ENCODE measurements around the gene NMBR. TPM values are rescaled to one million over a fixed set of nuclear protein-coding genes. Genes with fewer than 3 reads are reported as not detected.
A peak's percentile ranks its signal among the peaks of the same experiment; 100 is the strongest.

The NMBR gene
- total RNA-seq, result 0.35 TPM in 1 of 2 replicates, not detected in the other
- long read RNA-seq, partial matches to known transcripts, result 1 of 2 reads
- long read RNA-seq, other reads (novel, unspliced or antisense), result 1 of 2 reads

DNA sequence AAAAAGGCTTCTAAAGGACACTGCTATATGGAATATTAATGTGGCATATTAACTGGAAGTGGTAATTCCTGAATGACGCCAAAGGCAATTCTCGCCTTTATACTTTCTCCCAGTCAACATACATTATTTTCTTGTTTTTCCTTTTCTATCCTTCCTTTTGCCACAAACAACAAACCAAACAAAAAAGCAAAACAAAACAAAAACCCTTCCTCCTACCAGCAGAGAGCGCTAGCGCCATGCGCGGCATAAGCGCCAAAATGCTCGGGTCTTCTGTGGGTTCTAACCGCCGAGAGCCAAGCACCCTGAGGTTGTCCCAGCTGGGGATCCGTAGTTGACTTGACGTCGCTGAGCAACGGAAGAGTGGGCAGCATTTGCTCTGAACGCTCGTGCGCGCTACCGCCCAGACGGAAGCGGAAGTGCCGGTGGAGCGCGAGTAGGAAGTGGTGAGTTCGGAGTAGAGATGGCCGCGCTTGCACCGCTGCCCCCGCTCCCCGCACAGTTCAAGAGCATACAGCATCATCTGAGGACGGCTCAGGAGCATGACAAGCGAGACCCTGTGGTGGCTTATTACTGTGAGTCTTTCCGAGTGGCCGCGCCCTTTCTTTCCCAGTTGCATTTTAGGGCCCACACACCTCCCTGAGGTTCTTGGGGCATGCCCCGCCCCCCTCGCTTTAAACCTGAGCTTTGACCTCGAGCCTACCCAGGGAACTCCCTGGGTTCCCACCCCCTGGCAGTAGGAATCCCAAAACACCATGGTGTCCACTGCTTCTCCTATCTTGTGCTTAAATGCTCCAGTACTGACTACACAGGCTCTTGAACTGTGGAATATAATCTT, at the start of gene NMBR, which contains the start of gene VTA1:
TSS of gene NMBR (minus strand) at position 295 of the 835 bp plus-strand sequence. CDS start 58,464 bp downstream, outside the sequence.
TSS of gene VTA1 (plus strand) at position 436 of the 835 bp plus-strand sequence. CDS start at position 461, 25 bp downstream.
- peaks cover 43% of the 10 kb centered on the region for H3K4me1 Mint-ChIP-seq
- H3K27ac Mint-ChIP-seq (ENCODE audit: unreplicated experiment), result peak within 1 kb of the TSS; percentile 4
- H3K9me3 Mint-ChIP-seq, result no peaks in the 10 kb centered on the region
- peak; percentile 89 for DNase-seq (ENCODE audit: low read depth, low spot score)
- H3K4me3 Mint-ChIP-seq, result peak within 1 kb of the TSS; percentile 91
- no peaks in the 10 kb centered on the region for H3K27me3 Mint-ChIP-seq (ENCODE audit: low read depth)
- TF ChIP-seq, protein P1, sequence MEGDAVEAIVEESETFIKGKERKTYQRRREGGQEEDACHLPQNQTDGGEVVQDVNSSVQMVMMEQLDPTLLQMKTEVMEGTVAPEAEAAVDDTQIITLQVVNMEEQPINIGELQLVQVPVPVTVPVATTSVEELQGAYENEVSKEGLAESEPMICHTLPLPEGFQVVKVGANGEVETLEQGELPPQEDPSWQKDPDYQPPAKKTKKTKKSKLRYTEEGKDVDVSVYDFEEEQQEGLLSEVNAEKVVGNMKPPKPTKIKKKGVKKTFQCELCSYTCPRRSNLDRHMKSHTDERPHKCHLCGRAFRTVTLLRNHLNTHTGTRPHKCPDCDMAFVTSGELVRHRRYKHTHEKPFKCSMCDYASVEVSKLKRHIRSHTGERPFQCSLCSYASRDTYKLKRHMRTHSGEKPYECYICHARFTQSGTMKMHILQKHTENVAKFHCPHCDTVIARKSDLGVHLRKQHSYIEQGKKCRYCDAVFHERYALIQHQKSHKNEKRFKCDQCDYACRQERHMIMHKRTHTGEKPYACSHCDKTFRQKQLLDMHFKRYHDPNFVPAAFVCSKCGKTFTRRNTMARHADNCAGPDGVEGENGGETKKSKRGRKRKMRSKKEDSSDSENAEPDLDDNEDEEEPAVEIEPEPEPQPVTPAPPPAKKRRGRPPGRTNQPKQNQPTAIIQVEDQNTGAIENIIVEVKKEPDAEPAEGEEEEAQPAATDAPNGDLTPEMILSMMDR (conservative IDR thresholded peaks at IDR 0.05), result peak; percentile 93
- H3K36me3 Mint-ChIP-seq (ENCODE audit: low read depth), result peaks cover 2% of the 10 kb centered on the region

DNA sequence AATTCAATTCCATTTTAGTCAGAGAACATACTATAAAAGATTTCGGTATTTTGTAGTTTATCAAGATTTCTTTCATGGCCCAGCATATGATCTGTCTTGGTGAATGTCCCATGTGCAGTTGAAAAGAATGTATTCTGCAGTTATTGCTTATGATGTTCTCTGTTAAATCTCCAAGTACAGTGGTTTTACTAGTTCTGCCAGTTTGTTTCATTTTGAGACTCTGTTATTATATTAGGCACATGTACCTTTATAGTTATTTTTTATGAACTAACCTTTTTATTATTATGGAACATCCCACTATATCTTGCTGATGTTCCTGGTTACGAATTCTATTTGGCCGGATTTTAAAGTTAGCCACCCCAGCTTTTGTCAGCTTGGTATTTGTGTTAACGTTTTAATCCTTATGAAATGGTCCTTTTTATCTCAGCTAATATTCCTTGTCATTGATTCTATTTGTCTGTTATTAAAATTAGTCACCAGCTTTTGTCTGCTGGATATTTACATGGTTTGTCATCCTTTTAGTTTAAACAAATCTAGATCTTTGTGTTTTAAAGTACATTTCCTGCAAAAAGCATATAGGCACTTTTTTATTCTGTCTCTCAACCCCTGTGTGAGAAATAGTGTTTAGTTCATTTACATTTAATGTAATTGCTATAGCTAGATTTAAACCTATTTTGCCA, 49.1 kb upstream of the NMBR start:
- DNase-seq (ENCODE audit: low read depth, low spot score), result no peak
- Mint-ChIP-seq H3K4me3 (no peak overlapping the region), H3K27ac (ENCODE audit: unreplicated experiment) (peak overlapping the region; percentile 81), H3K4me1 (no peaks in the 10 kb centered on the region), H3K36me3 (ENCODE audit: low read depth) (peaks cover 18% of the 10 kb centered on the region), H3K9me3 (no peaks in the 10 kb centered on the region), H3K27me3 (ENCODE audit: low read depth) (no peaks in the 10 kb centered on the region)
- TF ChIP-seq, protein P1 (conservative IDR thresholded peaks at IDR 0.05), result no peak

DNA sequence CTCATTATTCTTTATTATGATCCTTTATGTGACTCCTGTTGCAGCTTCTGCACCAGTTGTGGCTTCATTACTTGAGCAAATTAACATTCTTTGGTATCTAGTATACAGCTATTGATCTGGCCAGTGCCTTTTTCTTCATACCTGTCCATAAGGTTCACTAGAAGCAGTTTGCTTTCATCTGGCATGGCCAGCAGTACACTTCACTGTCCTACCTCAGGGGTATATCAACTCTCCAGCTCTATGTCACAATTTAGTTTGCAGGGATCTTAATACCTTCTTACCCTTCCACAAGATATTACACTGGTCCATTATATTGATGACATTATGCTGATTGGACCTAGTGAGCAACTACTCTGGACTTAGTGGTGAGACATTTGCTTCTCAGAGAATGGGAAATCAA, 46.7 kb upstream of the NMBR start:
- Mint-ChIP-seq H3K27ac (ENCODE audit: unreplicated experiment) (no peak overlapping the region), H3K36me3 (ENCODE audit: low read depth) (peaks cover 15% of the 10 kb centered on the region), H3K27me3 (ENCODE audit: low read depth) (no peaks in the 10 kb centered on the region), H3K4me3 (no peak overlapping the region), H3K4me1 (peaks cover 6% of the 10 kb centered on the region), H3K9me3 (no peaks in the 10 kb centered on the region)
- DNase-seq (ENCODE audit: low read depth, low spot score), result no peak
- TF ChIP-seq, protein P1 (conservative IDR thresholded peaks at IDR 0.05), result no peak

DNA sequence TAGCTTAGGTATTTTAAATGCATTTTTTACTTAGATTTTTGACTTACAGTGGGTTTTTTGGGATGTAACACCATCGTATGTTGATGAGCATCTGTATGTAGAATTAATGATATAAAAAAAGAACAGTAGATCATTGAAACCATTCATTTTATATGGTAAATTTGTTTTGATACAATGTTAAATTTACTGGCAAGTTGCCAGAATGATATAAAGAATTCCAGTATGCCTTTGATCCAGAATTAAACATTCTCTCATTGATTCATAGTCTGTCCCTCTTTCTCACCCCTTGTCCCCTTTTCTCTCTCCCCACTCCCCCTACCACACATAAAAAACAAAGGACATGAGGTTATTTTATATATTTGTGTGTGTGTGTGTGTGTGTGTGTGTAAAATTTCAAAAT, 45.4 kb upstream of the NMBR start:
- Mint-ChIP-seq H3K4me1 (peaks cover 6% of the 10 kb centered on the region), H3K4me3 (no peak overlapping the region), H3K27ac (ENCODE audit: unreplicated experiment) (no peak overlapping the region), H3K9me3 (no peaks in the 10 kb centered on the region), H3K27me3 (ENCODE audit: low read depth) (no peaks in the 10 kb centered on the region), H3K36me3 (ENCODE audit: low read depth) (peaks cover 13% of the 10 kb centered on the region)
- TF ChIP-seq, protein P1 (conservative IDR thresholded peaks at IDR 0.05), result no peak
- DNase-seq (ENCODE audit: low read depth, low spot score), result no peak

DNA sequence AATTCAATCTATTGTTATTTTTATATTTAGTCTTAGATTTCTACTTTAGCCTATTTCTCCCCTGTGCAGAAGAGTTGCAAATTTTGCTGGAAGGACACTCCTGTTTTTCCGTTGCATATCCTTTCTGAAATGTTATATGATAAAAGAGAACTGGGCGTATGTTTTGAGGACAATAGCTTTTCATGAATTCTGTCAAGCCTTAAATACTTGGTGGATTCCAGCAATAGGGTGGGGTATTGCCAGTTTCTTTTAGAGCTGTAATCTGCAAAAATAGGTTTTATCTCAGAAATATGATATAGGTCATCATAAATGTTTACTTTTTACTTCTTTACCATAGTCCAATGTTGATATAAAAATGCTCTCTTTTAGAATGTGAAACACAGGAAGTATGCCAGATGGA, 42.1 kb upstream of the NMBR start:
- TF ChIP-seq, protein P1 (conservative IDR thresholded peaks at IDR 0.05), result no peak
- DNase-seq (ENCODE audit: low read depth, low spot score), result no peak

More for the DNA sequence above, 42.1 kb upstream of the NMBR start:
- H3K36me3 Mint-ChIP-seq (ENCODE audit: low read depth), result peaks cover 7% of the 10 kb centered on the region
- no peaks in the 10 kb centered on the region for H3K27me3 Mint-ChIP-seq (ENCODE audit: low read depth)
- H3K9me3 Mint-ChIP-seq, result no peaks in the 10 kb centered on the region
- no peak overlapping the region for H3K4me3 Mint-ChIP-seq
- H3K4me1 Mint-ChIP-seq, result peaks cover 6% of the 10 kb centered on the region
- H3K27ac Mint-ChIP-seq (ENCODE audit: unreplicated experiment), result no peak overlapping the region
